RWPE1 (cell line): ENCODE results near the gene DOCK6.
A peak's percentile ranks its signal among the peaks of the same experiment; 100 is the strongest.

ENCODE experiments used
- CTCF ChIA-PET: fragments of 350-600 bp; sonication (Branson Sonifier 250); formaldehyde crosslinking; extraction: SDS; loops from one replicate; lab custom pipeline; 2021; lab: Yijun Ruan, JAX
- POLR2A ChIA-PET: fragments of 400-600 bp; formaldehyde crosslinking; extraction: SDS; loops from one replicate; lab custom pipeline; 2020; ENCODE audit warnings: antibody characterized with exemption; ENCODE audit not compliant: low non-redundant PET; lab: Yijun Ruan, JAX
- DNase-seq: peaks from one replicate; pipeline ENCODE4 v3.0.0; 2012; ENCODE audit warnings: low spot score
- H3K27ac ChIP-seq: fragments of 450-650 bp; 2 replicates; pipeline ENCODE4 v1.5.1; 2017
- CTCF ChIP-seq: fragments of 450-650 bp; conservative IDR thresholded peaks from 2 replicates; pipeline ENCODE4 v1.5.1; 2017; ENCODE audit warnings: low read depth, mild to moderate bottlenecking

Gene DOCK6

GRCh38 chr19:11261971-11262839 is at the start of gene DOCK6:
Gene DOCK6, minus strand, starts transcription at chr19:11262524. Its CDS starts 84 bp downstream, at chr19:11262440.
- peak within 1 kb of the TSS; percentile 95 for H3K27ac ChIP-seq
- POLR2A ChIA-PET, result no interaction called here
- TF ChIP-seq CTCF, result peak; percentile 56
- CTCF ChIA-PET, result interaction anchor here (0.5 to 0.6 kb wide), 3 partner anchors 293 to 887 kb away, joined by 3 to 4 read pairs (median 4); no protein-coding TSS in a partner anchor
- DNase-seq, result no peak

- H3K27ac ChIP-seq, result no peak overlapping the region
- CTCF ChIA-PET, result interaction anchor here (1.1 kb wide), 1 partner anchor 12 kb away, joined by 4 read pairs; no protein-coding TSS in a partner anchor
- POLR2A ChIA-PET, result interaction anchor here (0.6 kb wide), 1 partner anchor 520 kb away, joined by 7 read pairs; no protein-coding TSS in a partner anchor
- no peak for DNase-seq
- TF ChIP-seq CTCF, result no peak
These were observed 44.0 kb upstream of the DOCK6 start for GRCh38 chr19:11306337-11306736.

- ChIA-PET POLR2A (no interaction called here), CTCF (interaction anchor here (0.7 kb wide), 1 partner anchor 537 kb away, joined by 5 read pairs; no protein-coding TSS in a partner anchor)
- DNase-seq, result no peak
- no peak overlapping the region for H3K27ac ChIP-seq
- no peak for TF ChIP-seq CTCF
These were observed 42.6 kb upstream of the DOCK6 start for GRCh38 chr19:11304936-11305335.

- DNase-seq, result no peak
- no peak for TF ChIP-seq CTCF
- ChIA-PET CTCF (no interaction called here), POLR2A (no interaction called here)
- no peak overlapping the region for H3K27ac ChIP-seq
These were observed 38.4 kb upstream of the DOCK6 start for GRCh38 chr19:11300811-11301120.

GRCh38 chr19:11299946-11300810 is 37.9 kb upstream of the DOCK6 start:
- TF ChIP-seq CTCF, result no peak
- H3K27ac ChIP-seq, result no peak overlapping the region
- CTCF ChIA-PET, result no interaction called here
- POLR2A ChIA-PET, result no interaction called here
- no peak for DNase-seq

- no peak for DNase-seq
- TF ChIP-seq CTCF, result no peak
- CTCF ChIA-PET, result interaction anchor here (0.6 to 2.0 kb wide), 5 partner anchors 28 to 186 kb away, joined by 3 to 6 read pairs (median 4); no protein-coding TSS in a partner anchor
- peak overlapping the region; percentile 80 for H3K27ac ChIP-seq
- POLR2A ChIA-PET, result no interaction called here
These were observed 33.9 kb upstream of the DOCK6 start for GRCh38 chr19:11296264-11296663.
